GM19324 (cell line): Measurements from ENCODE around the gene OR2V1.

Experiments
- ATAC-seq: cut with Tn5 transposase; IDR thresholded peaks from one replicate; pipeline ENCODE4 v1.9.1; 2021; ENCODE audit warnings: mild to moderate bottlenecking, moderate library complexity; ENCODE audit not compliant: unreplicated experiment, low FRiP score

Gene OR2V1

GRCh38 chr5:181081989-181082388 lies 49.0 kb downstream of the OR2V1 start:
- no peak for ATAC-seq

- ATAC-seq, result no peak
Measured at GRCh38 chr5:181076920-181077319, 54.0 kb downstream of the OR2V1 start.
